Neural crest cell (in vitro differentiated cells): Measurements from ENCODE around the gene CHPF2. TPM values are rescaled to one million over a fixed set of nuclear protein-coding genes. Genes with fewer than 3 reads are reported as not detected.

Source experiments
- DNase-seq: peaks from one replicate; pipeline ENCODE4 v3.0.0; 2021; ENCODE audit warnings: low read depth, mixed read lengths, low spot score
- H3K27ac Mint-ChIP-seq: one replicate; pipeline ENCODE4 v1.8.0; 2021; ENCODE audit warnings: mild to moderate bottlenecking, mixed read lengths; ENCODE audit not compliant: unreplicated experiment
- H3K27me3 Mint-ChIP-seq: 2 replicates; pipeline ENCODE4 v1.8.0; 2021; ENCODE audit warnings: low read depth, mild to moderate bottlenecking, mixed read lengths
- H3K36me3 Mint-ChIP-seq: 2 replicates; pipeline ENCODE4 v1.8.0; 2021; ENCODE audit warnings: low read depth, mild to moderate bottlenecking, mixed read lengths
- H3K4me1 Mint-ChIP-seq: 2 replicates; pipeline ENCODE4 v1.8.0; 2021; ENCODE audit warnings: mixed read lengths
- H3K4me3 Mint-ChIP-seq: one replicate; pipeline ENCODE4 v1.8.0; 2021; ENCODE audit warnings: mild to moderate bottlenecking, mixed read lengths
- H3K9me3 Mint-ChIP-seq: 2 replicates; pipeline ENCODE4 v1.8.0; 2021; ENCODE audit warnings: mixed read lengths
- CTCF ChIP-seq: fragments of 200-600 bp; sonication (generic); conservative IDR thresholded peaks from 2 replicates; pipeline ENCODE4 v1.5.0; 2021; ENCODE audit warnings: antibody characterized with exemption, mild to moderate bottlenecking
- total RNA-seq: library from RNA; stranded (reverse); gene quantifications from 2 replicates; pipeline ENCODE4 v1.2.1, GENCODE V29; 2021

Gene CHPF2
- total RNA-seq, 1 donor from 2014 or later = 34.1 TPM

- H3K4me1 Mint-ChIP-seq = peaks cover 76% of the 10 kb centered on the region
- no peak for DNase-seq
- no peak overlapping the region for H3K27ac Mint-ChIP-seq
- H3K9me3 Mint-ChIP-seq = no peaks in the 10 kb centered on the region
- peak overlapping the region; percentile 94 for H3K4me3 Mint-ChIP-seq
- H3K27me3 Mint-ChIP-seq = peaks cover 9% of the 10 kb centered on the region
- no peaks in the 10 kb centered on the region for H3K36me3 Mint-ChIP-seq
- TF ChIP-seq CTCF = no peak
Measured at GRCh38 chr7:151247611-151248345, 15.5 kb downstream of the CHPF2 start.

GRCh38 chr7:151248346-151249033 is 16.2 kb downstream of the CHPF2 start, which contains the start of gene SMARCD3:
Gene SMARCD3 (minus strand): TSS chr7:151248694. CDS start chr7:151248562, 132 bp downstream.
- DNase-seq = peak; percentile 65
- H3K4me3 Mint-ChIP-seq = peak within 1 kb of the TSS; percentile 94
- no peak for TF ChIP-seq CTCF
- H3K27ac Mint-ChIP-seq = peak within 1 kb of the TSS; percentile 90
- H3K27me3 Mint-ChIP-seq = peaks cover 9% of the 10 kb centered on the region
- no peaks in the 10 kb centered on the region for H3K36me3 Mint-ChIP-seq
- peaks cover 76% of the 10 kb centered on the region for H3K4me1 Mint-ChIP-seq
- no peaks in the 10 kb centered on the region for H3K9me3 Mint-ChIP-seq

GRCh38 chr7:151249034-151249731 is 16.9 kb downstream of the CHPF2 start:
- Mint-ChIP-seq H3K4me3 (peak overlapping the region; percentile 91), H3K9me3 (no peaks in the 10 kb centered on the region), H3K27ac (peak overlapping the region; percentile 90), H3K27me3 (peaks cover 9% of the 10 kb centered on the region), H3K4me1 (peaks cover 73% of the 10 kb centered on the region), H3K36me3 (no peaks in the 10 kb centered on the region)
- no peak for TF ChIP-seq CTCF
- DNase-seq = peak; percentile 29

GRCh38 chr7:151249732-151250072 is 17.4 kb downstream of the CHPF2 start:
- no peak for TF ChIP-seq CTCF
- Mint-ChIP-seq H3K27me3 (peaks cover 5% of the 10 kb centered on the region), H3K27ac (no peak overlapping the region), H3K4me3 (peak overlapping the region; percentile 91), H3K9me3 (no peaks in the 10 kb centered on the region), H3K36me3 (no peaks in the 10 kb centered on the region), H3K4me1 (peaks cover 68% of the 10 kb centered on the region)
- DNase-seq = no peak

- H3K9me3 Mint-ChIP-seq = no peaks in the 10 kb centered on the region
- H3K27ac Mint-ChIP-seq = no peak overlapping the region
- no peak for TF ChIP-seq CTCF
- H3K27me3 Mint-ChIP-seq = peaks cover 4% of the 10 kb centered on the region
- H3K4me3 Mint-ChIP-seq = peak overlapping the region; percentile 91
- DNase-seq = no peak
- peaks cover 68% of the 10 kb centered on the region for H3K4me1 Mint-ChIP-seq
- no peaks in the 10 kb centered on the region for H3K36me3 Mint-ChIP-seq
Measured at GRCh38 chr7:151250181-151251132, 18.2 kb downstream of the CHPF2 start.
